Measurements from ENCODE around the gene FDX2. TPM values are rescaled to one million over a fixed set of nuclear protein-coding genes. Genes with fewer than 3 reads are reported as not detected.
A peak's percentile ranks its signal among the peaks of the same experiment; 100 is the strongest.

The FDX2 gene
- total RNA-seq, 1 experiment from 2014 or later = 37.9 TPM

DNA sequence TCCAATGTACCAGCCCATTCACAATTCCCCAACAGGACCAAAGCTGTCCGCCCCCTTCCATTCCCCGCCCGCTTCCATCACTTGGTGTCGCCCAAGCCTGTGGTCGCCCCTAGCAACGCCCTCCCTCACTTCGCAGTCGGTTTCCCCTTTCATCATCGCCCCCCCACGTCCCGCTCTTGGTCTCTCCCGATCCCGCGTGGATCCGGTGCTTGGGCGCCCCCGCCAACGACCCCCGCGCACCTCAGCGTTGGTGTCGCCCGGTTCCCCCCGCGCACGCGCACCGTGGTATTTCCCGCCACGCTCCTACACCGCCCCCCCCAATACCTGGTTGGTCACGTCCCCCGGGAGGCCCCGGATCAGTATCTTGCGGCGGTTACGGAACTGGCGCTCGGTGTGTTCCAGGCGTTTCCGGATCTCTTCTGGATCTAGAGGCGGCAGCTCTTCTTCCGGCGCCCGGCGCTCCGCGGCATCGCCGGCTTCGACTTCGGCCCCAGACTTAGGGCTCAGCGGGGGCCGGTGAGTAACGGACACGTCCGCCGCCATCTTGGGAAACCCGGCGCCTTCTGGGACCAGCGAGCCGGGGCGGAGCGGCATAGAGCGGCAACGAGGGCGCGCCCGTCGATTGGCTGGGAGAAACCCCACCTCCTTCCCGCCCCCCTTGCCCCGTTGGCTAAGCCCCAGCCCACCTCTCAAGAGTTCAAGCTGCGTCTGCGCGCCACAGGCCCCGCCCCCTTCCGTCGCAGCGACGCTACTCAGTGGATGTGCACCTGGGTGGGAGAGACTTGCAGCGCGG lies 17.3 kb upstream of the FDX2 start, which contains the start of gene RAVER1:
Gene RAVER1 (minus strand): TSS at position 565 of the 793 bp plus-strand sequence. CDS start 22 bp downstream, at position 543.
- DNase-seq (ENCODE audit: low read depth) = peak; percentile 96

DNA sequence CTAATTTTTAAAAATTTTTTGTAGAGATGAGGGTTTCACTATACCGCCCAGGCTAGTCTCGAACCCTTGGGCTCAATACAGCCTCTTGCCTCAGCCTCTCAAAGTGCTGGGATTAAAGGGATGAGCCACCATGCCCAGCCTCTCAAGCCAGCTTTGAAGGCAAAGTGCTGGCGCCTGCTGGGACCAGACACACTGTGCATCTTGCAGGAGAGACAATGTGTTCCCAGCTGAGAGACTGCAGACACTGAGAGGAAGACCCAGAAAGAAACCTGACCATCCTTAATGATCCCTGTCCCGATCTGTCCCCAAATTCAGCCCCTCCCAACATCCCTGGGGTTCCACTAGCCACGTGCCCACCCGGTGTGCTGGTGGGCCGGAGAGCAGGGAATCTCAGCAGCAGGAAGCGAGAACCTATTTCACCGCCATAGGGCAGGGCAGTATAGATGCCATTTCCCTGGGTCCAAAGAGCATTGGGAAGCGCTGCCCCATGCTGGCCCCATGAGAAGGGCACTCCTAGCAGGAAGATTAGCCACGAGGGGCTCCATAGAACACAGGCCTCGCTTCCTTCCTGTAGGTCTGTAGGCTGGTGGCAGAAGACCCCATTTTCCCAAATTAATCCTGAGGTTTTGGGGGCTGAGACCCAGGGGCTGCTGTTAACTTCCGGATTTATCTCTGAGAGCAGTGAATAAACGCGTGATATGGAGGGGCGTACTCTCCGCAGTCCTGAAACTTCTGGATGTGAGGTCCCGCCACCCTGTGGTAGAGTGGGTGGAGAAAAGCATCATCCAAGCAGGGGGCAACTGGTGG lies 16.5 kb upstream of the FDX2 start:
- DNase-seq (ENCODE audit: low read depth) = no peak

DNA sequence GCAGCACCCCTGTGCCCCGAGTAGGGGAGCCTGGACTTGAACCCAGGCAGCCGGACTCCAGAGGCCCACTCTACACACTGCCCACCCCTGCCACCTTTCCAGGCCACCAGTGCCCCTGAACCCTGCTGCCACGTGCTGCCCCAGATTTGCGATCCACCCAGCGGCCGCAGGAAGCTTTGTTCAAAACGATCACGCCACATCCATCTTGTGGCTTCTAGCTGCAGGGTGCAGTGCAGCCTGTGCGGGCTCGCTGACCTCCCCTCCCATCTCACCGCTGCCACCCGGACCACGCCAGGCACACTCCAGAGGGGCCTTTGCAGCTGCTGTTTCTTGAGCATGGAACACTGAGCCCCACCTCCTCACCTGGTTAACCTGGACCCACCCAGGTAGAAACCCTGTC lies 13.7 kb upstream of the FDX2 start:
- DNase-seq (ENCODE audit: low read depth) = no peak

DNA sequence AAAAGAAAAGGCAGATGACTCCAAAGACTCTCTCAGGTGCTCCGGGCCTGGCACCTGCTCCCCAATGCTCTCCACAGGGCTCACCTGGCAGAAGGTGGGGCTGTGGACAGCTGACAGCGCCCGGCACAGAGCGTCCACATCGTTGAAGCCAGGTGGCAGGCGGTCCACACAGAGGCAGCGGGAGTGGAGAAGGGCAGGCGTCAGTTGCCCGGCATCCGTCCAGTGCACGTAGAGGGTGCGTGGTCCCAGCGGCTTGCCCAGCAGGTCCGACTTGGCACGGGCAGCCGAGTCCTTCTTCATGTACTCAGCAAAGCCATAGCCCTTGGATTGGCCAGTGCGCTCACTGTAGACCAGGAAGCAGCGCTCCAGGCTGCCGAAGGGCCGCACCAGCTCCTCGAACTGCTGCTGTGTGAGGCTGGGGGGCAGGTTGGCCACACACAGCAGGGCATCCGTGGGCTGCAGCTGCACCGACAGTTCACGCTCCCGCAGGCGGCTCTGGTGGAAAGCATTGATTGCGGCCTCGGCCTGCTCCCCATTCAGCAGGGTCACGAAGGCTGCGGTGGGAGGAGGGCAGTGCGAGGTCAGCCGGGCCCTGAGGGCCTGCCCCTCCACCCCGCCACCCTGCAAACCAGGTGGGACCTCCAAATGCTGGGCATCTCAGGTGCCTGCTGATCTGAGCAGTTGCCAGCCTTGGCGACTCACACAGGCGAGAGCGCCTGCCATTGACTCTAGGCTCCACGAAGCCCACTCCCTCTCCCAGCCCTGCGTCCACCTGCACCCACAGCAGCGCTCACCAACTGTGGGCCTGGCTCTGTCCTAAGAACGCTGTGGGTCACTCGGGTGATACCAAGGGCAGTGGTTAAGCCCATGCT lies 13.0 kb upstream of the FDX2 start:
- no peak for DNase-seq (ENCODE audit: low read depth)

DNA sequence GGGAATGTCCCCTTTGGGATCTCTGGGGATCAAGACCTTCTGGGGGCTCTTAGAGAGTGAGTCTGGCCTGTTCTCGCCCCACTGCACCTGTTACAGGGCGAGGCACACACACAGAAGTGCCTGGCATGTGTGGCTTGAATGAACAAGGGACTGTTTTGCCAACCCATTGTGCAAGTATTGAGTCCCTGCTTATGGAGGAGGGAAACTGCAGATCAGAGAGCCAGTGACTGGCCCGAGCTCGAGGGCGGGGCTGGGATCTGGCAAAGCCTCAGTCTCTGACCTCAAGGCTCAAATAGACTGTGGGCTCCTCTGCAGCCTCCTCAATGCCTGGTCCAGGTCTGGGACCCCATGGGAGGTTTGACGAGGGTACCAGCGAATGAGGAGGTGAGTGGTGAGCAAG lies 12.0 kb upstream of the FDX2 start:
- no peak for DNase-seq (ENCODE audit: low read depth)

DNA sequence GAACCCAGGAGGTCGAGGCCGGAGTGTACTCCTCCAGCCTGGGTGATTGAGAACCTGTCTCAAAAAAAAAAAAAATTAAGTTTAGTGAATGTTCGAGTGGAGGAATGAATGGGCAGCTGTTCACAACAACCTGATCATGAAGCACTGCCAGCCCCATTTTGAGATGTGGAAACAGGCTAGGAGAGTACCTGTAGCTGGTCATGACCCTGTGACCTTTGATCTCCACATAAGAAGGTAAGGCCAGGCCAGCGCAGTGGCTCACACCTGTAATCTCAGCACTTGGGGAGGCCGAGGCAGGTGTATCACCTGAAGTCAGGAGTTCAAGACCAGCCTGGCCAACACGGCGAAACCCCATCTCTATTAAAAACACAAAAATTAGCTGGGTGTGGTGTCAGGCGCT lies 9.9 kb upstream of the FDX2 start:
- DNase-seq (ENCODE audit: low read depth) = no peak

DNA sequence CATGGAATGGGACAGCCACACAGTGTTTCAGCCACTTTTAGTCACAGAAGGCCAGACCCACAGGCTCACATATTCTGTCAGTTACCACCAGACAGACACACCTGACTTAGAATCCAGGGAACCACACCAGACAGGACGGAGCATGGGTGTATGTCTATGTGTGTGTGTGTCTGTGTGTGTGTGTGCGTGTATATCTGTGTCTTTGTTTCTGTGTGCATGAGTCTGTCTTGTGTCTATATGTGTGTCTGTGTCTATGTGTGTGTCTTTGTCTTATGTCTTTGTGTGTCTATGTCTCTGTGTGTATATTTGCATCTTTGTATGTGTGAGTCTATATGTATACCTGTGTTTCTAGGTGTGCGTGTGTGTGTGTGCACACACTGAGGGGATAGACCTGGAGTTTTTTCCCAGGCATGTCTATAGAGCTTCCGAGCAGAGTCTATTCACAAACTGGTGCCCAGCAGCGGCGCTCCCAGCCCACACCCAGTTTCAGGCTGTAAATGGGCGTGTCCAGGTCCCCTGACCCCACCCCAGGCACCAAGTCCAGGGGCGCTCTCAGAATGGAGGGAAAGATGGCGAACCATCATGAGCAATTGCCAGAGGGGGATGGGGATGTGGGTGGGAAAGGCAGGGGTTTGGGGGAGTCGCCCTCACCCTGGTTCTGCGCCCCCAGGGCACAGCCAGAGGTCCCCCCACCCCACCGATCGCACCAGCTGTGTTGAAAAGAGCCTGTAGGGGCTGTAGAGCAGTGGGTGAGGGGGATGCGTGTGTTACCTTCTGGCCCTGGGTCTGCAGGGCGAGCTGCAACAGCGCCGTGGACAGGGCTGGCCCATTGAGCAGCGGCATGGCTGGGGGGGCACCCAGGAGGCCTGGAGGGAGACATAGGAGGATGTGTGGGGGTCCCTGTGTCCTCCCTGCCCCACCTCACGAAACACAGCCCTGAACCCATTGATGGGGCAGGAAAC lies 6.3 kb upstream of the FDX2 start:
- no peak for DNase-seq (ENCODE audit: low read depth)

DNA sequence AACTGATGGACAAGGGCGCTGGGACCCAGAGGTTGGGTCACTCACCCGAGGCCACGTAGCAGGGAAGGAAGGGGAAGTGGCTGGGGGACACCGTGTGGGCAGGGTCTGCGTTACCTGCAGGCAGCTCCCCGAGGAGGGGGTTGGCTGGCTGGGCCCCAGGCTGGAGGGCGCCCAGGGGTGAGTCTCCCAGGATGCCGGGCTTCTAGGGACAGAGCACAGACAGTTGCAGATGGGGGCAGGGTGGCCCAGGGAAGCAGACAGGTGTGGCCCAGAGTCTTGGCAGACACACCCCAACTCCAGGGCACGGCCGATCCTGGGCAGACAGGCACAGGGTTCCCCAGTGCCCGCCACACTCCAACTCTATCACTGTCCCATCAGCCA lies 5.6 kb upstream of the FDX2 start:
- DNase-seq (ENCODE audit: low read depth) = no peak

DNA sequence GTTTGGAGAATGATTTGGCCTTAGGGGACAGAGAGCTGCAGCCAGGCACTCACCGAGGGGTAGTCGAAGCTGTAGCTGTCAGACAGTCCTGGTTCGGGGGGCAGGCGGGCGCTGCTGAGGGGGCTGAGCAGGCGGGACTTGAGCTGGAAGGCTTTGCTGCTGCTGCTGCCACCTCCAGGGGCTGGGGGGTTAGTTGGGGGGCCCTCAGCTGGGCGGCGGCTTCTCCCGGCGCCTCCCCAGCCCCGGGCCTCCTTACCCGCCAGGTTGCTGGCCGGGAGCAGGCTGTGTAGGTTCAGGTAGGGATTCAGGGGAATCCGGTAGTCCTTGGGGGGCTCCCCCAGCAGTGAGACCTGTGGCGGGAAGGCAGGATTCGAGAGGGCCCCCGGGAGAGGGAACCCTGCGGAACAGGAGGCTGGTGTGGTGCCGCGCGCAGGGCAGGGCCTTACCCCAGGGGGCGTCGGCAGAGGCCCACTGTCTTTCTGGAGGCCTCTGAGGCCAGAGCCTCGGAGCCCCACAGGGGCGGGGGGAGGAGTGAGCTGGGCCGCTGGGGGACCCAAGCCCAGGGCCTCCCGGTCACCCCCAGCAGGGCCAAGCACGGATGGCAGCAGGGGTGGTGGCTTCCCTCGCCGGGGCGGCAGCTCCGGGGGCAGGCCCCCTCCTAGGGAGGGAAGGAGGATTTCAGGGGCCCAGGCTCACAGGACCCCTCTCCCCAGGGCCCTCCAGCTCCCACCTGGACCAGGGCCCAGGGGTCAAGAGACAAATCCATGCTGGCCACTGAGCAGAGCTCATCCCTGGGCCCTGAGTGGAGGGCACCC lies 5.0 kb upstream of the FDX2 start:
- DNase-seq (ENCODE audit: low read depth) = no peak

DNA sequence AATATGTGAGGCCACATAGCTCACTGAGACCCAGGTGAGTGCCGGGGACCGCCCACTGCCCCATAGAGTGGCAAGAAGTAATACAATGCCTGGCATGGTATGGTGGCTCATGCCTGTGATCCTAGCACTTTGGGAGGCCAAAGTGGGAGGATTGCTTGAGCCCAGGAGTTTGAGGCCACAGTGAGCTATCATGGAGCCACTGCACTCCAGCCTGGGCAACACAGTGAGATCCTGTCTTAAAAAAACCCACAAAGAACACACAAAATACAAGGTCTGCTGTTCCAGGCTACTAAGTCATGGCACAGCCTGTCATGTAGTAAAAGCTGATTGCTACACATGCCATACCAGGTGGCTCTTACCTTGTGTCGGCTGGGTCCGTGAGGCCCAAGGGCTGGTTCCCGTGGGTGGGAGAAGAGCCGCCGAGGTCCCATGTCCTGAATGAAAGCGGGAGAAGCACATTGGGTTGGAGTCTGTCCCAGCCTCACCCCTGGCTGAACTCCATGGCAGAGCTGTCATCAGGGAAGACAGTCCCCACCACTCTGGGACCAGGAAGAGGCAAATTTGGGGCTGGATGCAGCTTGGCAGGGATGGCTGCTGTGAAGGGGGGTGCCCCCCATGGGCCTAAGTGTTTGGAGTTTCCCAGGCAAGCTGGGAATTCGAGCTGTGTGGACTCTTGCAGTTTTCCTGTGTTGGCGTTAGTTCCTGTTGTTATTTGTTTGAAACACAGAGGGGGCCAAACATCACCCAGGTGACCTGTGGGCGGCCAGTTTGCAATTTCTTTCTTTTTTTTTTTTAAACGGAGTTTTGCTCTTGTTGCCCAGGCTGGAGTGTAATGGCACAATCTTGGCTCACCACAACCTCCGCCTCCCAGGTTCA lies 3.2 kb upstream of the FDX2 start:
- no peak for DNase-seq (ENCODE audit: low read depth)

DNA sequence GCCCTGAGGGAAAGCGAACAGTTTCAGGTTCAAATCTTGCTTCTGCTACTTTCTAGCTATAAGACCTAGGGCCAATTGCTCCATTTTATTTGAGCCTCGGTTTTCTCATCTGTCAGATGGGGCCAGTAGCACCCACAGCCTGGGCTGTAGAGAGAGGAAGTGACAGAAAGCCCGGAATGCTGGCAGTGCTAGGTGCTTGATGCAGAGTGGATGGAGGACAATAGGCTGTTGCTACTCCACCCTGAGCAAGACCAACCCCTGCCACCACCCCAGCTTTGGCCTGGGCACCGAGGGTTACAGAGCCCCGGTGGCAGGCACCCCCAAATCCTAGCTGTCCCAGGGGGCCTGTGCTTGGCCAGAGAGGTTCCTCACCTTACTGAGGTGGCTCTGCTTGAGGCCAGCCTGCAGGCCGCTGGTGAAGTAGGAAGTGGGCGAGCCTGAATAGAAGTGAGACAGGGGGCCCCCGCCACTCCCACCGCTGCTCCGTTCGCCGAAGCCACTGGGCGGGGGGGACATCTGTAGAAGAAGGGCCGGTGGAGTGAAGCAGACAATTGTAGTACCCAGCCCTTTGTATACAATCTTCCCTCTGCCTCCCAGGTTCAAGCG lies 2.1 kb upstream of the FDX2 start:
- no peak for DNase-seq (ENCODE audit: low read depth)

DNA sequence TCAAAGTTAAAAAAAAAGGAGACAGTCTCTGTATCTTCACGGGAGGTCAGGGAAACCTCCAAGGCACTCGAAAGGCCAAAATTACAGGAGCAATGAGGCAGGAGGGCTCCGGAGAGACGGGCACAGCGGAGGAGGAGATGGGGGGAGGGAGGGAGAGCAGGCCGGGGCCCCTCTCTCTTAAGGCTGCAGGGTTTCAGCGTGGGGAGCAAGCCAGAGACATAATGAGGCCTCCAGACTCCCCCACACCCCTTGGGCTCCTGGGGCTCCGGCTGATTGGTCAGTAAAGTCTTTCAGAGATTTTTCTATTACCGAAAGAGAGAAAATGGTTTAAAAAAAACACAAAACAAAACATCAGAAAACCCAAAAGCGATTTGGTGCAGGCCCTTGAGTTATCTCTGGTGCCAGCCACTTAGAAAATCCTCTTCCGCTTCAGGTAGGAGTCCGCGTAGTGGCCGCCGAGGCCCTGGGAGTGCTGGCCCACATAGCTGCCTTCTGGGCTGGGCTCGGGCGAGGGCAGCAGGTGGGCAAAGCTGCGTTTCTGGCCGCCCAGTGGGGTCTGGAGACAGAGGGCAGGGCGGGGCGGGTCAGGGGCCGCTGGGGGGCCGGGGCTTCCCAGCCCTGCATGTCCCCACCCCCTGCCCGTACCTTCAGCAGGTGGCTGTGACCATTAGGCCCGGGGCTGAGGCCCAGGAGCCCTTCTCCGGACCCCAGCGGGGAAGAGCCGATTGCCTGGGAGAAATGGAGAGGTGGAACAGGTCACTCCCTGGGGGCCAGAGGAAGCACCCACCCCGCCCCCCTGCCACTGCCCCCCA lies 1.4 kb upstream of the FDX2 start:
- DNase-seq (ENCODE audit: low read depth) = no peak

DNA sequence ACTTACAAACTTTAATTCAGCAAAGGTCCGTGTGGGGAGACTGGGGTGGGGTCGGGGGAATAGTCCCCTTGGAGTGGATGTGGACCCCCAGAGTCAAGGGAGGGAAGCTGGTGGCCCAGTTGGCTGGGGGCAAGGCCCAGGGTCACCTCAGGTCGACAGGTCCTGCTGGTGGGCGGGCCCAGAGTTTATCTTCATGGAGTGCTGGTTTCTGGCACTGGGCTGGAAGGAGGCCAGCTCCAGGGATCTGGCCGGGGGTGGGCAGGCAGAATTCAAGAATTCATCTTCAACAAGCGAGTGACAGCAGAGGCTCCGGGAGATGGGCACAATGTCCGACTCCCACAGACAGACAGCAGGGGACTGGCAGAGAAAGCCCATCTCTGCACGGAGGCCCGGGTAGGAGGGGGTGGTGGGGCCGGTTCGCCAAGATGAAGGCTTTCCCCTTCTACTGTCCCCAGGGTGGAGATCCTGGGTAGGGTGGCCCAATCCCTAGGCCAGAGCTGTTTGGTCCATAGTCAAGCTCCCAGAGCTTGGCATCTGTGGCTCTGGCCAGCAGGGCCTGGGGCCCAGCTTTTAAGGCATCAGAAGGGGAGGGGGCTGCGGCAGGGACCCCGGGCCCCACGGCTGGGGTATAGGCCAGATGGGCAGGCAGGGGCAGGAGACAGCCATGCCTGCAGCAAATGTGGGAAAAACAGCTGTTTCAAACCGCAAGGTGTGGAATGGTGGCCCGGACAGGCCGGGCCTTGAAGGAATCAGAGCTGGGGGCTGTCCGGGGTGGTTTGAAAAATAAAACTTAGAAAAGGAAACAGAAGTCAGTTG lies 622 bp upstream of the FDX2 start:
- DNase-seq (ENCODE audit: low read depth) = no peak

DNA sequence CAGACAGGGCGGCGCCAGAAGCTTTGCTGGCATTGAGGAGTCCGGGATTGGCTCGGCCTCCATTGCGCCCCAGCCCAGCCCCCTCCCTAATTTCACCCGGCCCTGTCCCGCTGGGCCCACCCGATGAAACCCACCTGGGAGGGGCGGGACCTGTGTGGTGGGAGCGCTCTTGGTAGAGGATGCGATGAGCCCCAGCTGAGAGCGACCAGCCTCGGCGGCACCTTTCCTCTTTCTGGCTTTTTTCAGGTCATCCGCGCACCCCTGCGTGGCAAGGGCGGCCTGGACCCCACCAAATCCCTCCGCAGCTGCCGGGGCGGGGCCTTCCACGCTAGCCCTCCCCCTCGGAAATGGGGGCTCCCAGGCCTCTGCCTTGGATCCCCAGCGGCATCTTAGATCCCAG lies 6.4 kb downstream of the FDX2 start, which contains the start of gene ZGLP1:
Gene ZGLP1 (minus strand): TSS at position 393 of the 400 bp plus-strand sequence.
- no peak for DNase-seq (ENCODE audit: low read depth)

DNA sequence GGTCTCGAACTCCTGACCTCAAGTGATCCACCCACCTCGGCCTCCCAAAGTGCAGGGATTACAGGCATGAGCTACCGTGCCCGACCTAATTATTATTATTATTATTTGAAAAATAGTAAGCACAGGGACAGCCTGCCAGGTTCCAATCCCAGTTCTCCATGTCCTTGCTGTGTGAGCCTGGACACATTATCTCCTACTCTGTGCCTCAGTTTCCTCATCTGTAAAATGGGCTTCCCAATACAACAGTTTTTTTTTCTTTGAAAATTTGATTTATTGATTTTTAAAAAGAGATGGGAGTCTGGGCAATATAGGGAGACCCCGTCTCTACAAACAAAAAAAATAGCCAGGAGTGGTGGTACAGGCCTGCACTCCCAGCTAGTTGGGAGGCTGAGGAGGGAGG lies 9.5 kb downstream of the FDX2 start:
- DNase-seq (ENCODE audit: low read depth) = no peak

DNA sequence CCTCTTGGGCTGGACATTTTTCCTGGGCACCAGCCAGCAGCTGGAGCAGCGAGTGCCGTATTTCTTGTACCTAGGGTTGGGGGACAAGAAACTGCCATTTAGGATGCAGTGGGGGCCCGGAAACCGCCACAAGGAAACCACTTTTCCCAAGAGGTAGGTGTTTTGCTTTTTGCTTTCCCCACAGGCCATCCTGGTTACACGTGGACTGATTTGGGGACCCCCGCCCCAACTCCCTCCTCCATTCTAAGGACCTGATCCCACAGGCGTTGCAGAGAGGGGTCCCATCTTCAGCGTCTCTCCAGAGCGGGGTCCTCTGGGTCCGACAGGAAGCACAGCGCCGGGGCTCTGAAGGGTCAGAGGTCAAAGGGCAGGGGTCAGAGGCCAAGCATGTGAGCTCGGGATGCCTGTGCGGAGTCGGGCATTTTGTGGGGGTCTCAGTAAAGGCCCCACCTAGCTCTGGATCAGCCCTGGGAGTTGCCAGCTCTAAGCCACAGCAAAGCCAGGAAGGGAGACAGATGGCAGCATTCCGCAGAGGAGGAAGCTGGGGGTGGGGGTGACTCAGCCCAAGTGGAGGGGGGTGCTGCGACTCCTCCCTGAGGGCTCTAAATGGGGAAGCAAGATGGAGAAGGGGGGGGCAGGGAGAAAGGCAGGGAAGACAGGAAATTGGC lies 10.5 kb downstream of the FDX2 start:
- DNase-seq (ENCODE audit: low read depth) = peak; percentile 51
